Breast epithelium (tissue), 4 donors: ENCODE data around the gene ACP3. TPM values are rescaled to one million over a fixed set of nuclear protein-coding genes. Genes with fewer than 3 reads are reported as not detected.
"Not testable (repeated sequence)": the region's sequence is repeated elsewhere in the genome, so short reads cannot be mapped to it uniquely, and the experiment has no call there.

Experiments
- DNase-seq, 2 donors: peaks; one replicate each; pipeline ENCODE4 v3.0.0-alpha.2; 2019; ENCODE audit warnings: low spot score in 2 of 2
- H3K27ac ChIP-seq, 2 donors: fragments of 200-600 bp; sonication (generic) in 1 of 2; one replicate each; pipeline ENCODE4 v1.5.1; 2016 to 2019; ENCODE audit warnings: mild to moderate bottlenecking in 1 of 2
- H3K27me3 ChIP-seq, 2 donors: fragments of 200-600 bp; sonication (generic) in 1 of 2; one replicate each; pipeline versions ENCODE4 v1.5.1 to v1.6.0; 2017 to 2019; ENCODE audit warnings: control low read depth in 1 of 2, mild to moderate bottlenecking in 1 of 2
- H3K36me3 ChIP-seq: fragments of 200-600 bp; one replicate; pipeline ENCODE4 v1.5.1; 2019
- H3K4me1 ChIP-seq, 2 donors: fragments of 200-600 bp; sonication (generic); one replicate each; pipeline ENCODE4 v1.5.1; 2016 to 2019; ENCODE audit warnings: control low read depth in 1 of 2
- H3K4me3 ChIP-seq, 3 donors: fragments of 200-600 bp; sonication (generic); 1 replicate in 2 of 3; 2 replicates in 1 of 3; pipeline ENCODE4 v1.5.1; 2016 to 2019; ENCODE audit warnings: mild to moderate bottlenecking in 3 of 3, moderate library complexity in 2 of 3
- H3K9me3 ChIP-seq, 2 donors: fragments of 200-600 bp; sonication (generic) in 1 of 2; one replicate each; pipeline ENCODE4 v1.5.1; 2016 to 2019; ENCODE audit warnings: control low read depth in 1 of 2
- POLR2A ChIP-seq: fragments of 450-650 bp; IDR thresholded peaks from one replicate; pipeline ENCODE4 v1.6.1; 2016; ENCODE audit warnings: antibody characterized with exemption, mild to moderate bottlenecking, moderate library complexity
- POLR2AphosphoS5 ChIP-seq, 3 donors: sonication (generic); formaldehyde crosslinking; IDR thresholded peaks; one replicate each; pipeline ENCODE4 v1.6.1; 2017; ENCODE audit warnings: antibody characterized with exemption in 3 of 3
- intact Hi-C: fragments of 100-400 bp; cut with DNase I; formaldehyde crosslinking; loops from one replicate; pipeline ENCODE4 v1.15.1; 2023; ENCODE audit warnings: low total_unique reads
- total RNA-seq, 3 donors: library from RNA; depleted of rRNA; stranded (reverse); fragments of >200 nt; gene quantifications; one replicate each; pipeline ENCODE4 v1.1.0, GENCODE V29; 2016
- TF ChIP-seq, protein P1 (sequence below), 3 donors: fragments of 450-650 bp; IDR thresholded peaks; one replicate each; pipeline ENCODE4 v1.5.1; 2016 to 2017; ENCODE audit warnings: antibody characterized with exemption in 3 of 3, mild to moderate bottlenecking in 3 of 3, moderate library complexity in 3 of 3

ACP3 gene
- total RNA-seq, 3 donors from 2014 or later: 1.8 to 6.9 (median 6.7) TPM

DNA sequence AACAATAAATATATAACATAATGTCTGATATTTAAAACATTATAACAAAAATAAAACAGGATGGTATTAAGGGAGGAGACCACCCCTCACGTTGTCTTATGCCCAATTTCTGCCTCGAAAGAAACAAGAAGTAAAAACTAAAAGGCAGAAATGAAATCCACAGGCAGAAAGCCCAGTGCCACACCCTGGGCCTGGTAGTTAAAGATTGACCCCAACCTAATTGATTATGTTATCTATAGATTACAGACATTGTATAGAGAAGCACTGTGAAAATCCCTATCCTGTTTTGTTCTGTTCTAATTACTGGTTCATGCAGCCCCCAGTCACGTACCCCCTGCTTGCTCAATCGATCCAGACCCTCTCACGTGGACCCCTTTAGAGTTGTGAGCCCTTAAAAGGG lies 22.3 kb upstream of the ACP3 start:
- Histone ChIP-seq H3K27me3 (no peaks in the 10 kb centered on the region), H3K4me1 (no peaks in the 10 kb centered on the region), H3K9me3 (peaks cover 0 to 11% of the 10 kb centered on the region in 2 donors), H3K4me3 (no peak overlapping the region), H3K27ac (no peak overlapping the region), H3K36me3 (no peaks in the 10 kb centered on the region)
- DNase-seq: no peak
- TF ChIP-seq, protein P1, sequence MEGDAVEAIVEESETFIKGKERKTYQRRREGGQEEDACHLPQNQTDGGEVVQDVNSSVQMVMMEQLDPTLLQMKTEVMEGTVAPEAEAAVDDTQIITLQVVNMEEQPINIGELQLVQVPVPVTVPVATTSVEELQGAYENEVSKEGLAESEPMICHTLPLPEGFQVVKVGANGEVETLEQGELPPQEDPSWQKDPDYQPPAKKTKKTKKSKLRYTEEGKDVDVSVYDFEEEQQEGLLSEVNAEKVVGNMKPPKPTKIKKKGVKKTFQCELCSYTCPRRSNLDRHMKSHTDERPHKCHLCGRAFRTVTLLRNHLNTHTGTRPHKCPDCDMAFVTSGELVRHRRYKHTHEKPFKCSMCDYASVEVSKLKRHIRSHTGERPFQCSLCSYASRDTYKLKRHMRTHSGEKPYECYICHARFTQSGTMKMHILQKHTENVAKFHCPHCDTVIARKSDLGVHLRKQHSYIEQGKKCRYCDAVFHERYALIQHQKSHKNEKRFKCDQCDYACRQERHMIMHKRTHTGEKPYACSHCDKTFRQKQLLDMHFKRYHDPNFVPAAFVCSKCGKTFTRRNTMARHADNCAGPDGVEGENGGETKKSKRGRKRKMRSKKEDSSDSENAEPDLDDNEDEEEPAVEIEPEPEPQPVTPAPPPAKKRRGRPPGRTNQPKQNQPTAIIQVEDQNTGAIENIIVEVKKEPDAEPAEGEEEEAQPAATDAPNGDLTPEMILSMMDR (IDR thresholded peaks at IDR 0.05): no peak
- TF ChIP-seq POLR2A (no peak), POLR2AphosphoS5 (IDR thresholded peaks at IDR 0.05) (no peak)
- intact Hi-C loops: no loop called here

DNA sequence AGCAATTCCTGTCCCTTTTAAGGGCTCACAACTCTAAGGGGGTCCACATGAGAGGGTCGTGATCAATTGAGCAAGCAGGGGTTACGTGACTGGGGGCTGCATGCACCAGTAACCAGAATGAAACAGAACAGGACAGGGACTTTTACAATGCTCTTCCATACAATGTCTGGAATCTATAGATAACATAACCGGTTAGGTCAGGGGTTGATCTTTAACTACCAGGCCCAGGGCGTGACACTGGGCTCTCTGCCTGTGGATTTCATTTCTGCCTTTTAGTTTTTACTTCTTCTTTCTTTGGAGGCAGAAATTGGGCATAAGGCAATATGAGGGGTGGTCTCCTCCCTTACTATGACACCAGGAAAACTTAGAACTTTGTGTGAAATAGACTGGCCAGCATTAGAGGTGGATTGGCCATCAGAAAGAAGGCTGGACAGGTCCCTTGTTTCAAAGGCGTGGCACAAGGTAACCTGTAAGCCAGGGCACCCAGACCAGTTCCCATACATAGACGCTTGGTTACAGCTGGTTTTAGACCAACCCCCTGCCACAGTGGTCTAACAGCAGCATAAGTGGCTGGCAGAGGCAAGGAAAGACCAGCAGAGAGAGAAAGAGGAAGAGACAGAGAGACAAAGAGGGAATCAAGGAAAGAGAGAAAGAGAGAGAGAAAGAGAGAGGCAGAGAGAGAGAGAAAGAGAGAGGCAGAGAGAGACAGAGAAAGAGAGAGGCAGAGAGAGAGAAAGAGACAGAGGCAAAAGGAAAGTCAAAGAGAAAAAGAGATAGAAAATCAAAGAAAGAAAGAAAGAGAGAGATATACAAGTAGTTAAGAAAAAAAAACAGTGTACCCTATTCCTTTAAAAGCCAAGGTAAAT lies 13.6 kb upstream of the ACP3 start:
- DNase-seq, H3K4me1 ChIP-seq, H3K4me3 ChIP-seq, H3K27me3 ChIP-seq, H3K36me3 ChIP-seq, H3K27ac ChIP-seq, H3K9me3 ChIP-seq, intact Hi-C loops: not testable (repeated sequence)

- H3K27ac ChIP-seq, H3K4me1 ChIP-seq, DNase-seq, H3K9me3 ChIP-seq, H3K4me3 ChIP-seq, H3K27me3 ChIP-seq, H3K36me3 ChIP-seq, intact Hi-C loops: not testable (repeated sequence)
These were observed 12.9 kb upstream of the ACP3 start for GRCh38 chr3:132304351-132304750.

DNA sequence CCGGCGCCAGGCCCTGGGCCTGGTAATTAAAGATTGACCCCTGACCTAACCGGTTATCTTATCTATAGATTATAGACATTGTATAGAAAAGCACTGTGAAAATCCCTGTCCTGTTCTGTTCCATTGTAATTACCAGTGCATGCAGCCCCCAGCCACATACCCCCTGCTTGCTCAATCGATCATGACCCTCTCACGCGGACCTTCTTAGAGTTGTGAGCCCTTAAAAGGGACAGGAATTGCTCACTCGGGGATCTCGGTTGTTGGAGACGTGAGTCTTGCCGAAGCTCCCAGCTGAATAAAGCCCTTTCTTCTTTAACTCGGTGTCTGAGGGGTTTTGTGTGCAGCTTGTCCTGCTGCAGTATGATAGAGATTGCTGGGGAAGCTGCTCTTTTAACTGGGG lies 7.2 kb upstream of the ACP3 start:
- DNase-seq, H3K9me3 ChIP-seq, H3K4me1 ChIP-seq, H3K4me3 ChIP-seq, intact Hi-C loops, H3K27ac ChIP-seq, H3K27me3 ChIP-seq, H3K36me3 ChIP-seq: not testable (repeated sequence)

GRCh38 chr3:132311316-132311715 lies 5.9 kb upstream of the ACP3 start:
- Histone ChIP-seq H3K36me3 (no peaks in the 10 kb centered on the region), H3K4me3 (no peak overlapping the region), H3K27me3 (no peaks in the 10 kb centered on the region), H3K4me1 (no peaks in the 10 kb centered on the region), H3K27ac (no peak overlapping the region), H3K9me3 (no peaks in the 10 kb centered on the region)
- no peak for TF ChIP-seq POLR2AphosphoS5 (IDR thresholded peaks at IDR 0.05)
- TF ChIP-seq, protein P1 (IDR thresholded peaks at IDR 0.05): no peak
- no peak for TF ChIP-seq POLR2A
- no peak for DNase-seq
- intact Hi-C loops: no loop called here

DNA sequence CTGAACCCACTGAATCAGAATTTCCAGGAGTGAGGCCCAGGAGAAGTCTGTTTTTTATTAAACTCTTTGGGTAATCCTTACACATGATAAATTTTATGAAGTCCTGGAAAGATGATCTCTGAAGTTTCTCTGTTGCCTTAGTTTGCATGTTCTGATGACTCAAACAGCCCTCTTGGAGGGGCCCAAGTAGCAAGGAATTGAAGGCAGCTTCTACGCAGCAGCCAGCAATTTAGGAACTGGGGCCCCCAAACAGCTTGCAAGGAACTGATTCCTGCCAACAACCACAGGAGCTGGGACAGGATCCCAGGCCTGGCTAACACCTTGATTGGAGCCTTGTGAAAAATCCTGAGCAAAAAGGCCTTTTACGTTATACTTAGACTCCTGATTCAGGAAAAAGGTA lies 5.4 kb upstream of the ACP3 start:
- no peaks in the 10 kb centered on the region for H3K27me3 ChIP-seq
- H3K4me1 ChIP-seq: no peaks in the 10 kb centered on the region
- H3K4me3 ChIP-seq: no peak overlapping the region
- no peaks in the 10 kb centered on the region for H3K9me3 ChIP-seq
- TF ChIP-seq POLR2AphosphoS5 (IDR thresholded peaks at IDR 0.05) (no peak), POLR2A (no peak)
- TF ChIP-seq, protein P1 (IDR thresholded peaks at IDR 0.05): no peak
- no peaks in the 10 kb centered on the region for H3K36me3 ChIP-seq
- intact Hi-C loops: no loop called here
- H3K27ac ChIP-seq: no peak overlapping the region
- DNase-seq: no peak
